ENCODE data around the gene CD163L1. TPM values are rescaled to one million over a fixed set of nuclear protein-coding genes. Genes with fewer than 3 reads are reported as not detected.
"Not testable (repeated sequence)": the region's sequence is repeated elsewhere in the genome, so short reads cannot be mapped to it uniquely, and the experiment has no call there.

Gene CD163L1
- total RNA-seq, 2 experiments from 2014 or later, result not detected

DNA sequence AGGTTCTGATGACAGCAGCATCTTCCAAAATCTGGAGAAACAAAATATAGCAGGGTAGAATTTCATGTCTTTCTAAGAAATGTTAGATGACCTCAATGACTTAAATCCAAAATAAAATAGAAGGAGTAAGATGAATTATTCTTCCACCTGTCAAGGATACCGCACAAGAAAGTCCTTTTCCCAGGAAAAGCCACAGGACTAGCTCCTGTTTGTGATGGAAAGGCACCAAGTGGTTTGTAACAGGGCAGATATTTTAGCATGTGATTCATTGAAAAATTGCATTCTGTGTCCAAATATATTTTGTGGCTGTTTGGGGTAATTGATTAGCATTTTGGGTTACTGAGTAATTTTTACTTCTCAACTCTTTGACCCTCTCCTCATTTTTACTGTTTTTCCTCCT is 2.7 kb downstream of the CD163L1 start:
- peaks cover 26% of the 10 kb centered on the region for H3K27me3 Mint-ChIP-seq (ENCODE audit: low read depth)

DNA sequence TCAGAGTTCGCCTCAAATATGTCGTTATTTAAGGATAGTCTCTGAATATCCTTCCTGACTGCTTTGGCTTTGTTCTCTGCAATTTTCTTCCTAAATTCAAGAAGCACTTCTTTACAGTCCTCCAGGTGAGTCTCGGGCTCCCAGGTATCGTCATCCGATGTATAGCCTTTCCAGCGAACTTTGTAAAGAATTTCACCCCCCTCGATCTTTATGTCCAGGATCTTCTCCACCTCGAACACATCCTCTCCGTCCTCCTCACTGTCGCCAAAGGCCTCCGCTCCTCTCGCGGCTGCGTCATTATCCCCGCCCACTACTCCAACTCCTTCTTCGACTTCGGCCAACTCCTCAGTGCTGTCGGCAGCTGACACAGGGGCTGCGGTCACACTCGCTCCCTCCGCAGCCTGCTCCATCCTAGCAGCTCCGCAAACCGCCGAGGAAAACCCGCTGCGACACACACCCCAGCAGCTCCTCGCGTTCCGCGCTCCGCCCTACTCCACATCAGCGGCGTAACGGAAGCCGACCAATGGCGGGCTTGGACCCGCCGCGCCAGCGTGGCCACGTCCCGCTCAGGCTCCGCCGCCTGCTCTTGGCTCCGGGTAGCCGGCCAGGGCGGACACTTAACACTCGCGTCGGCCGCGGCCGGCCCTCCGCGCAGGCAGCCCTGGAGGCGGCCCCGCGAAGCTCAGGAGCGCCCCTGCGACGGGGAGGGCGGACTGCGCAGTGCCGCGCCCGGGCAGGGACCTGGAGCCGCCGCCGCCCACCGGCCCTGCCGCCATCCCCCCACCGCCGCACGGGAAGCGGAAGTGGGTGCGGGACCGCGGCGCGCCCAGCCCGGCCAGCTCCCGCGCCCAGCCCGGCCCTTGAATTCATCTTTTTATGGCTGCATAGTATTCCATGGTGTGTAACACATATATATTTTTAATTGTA is 4.1 kb downstream of the CD163L1 start:
- Mint-ChIP-seq H3K27me3 (ENCODE audit: low read depth) (peaks cover 26% of the 10 kb centered on the region), H3K36me3 (ENCODE audit: low read depth) (no peaks in the 10 kb centered on the region), H3K4me1 (ENCODE audit: low read depth) (peaks cover 4% of the 10 kb centered on the region), H3K9me3 (no peaks in the 10 kb centered on the region), H3K27ac (no peak overlapping the region), H3K4me3 (peak overlapping the region; percentile 70)
- DNase-seq, result peak; percentile 40
- intact Hi-C loops (cut with micrococcal nuclease), result no loop called here
- CTCF ChIA-PET, result interaction anchor here (0.6 kb wide), 1 partner anchor 296 kb away, joined by 3 read pairs; no protein-coding TSS in a partner anchor

More for the DNA sequence above, 2.7 kb downstream of the CD163L1 start:
- Mint-ChIP-seq H3K9me3 (no peaks in the 10 kb centered on the region), H3K27ac (no peak overlapping the region), H3K4me1 (ENCODE audit: low read depth) (peaks cover 4% of the 10 kb centered on the region), H3K4me3 (no peak overlapping the region), H3K36me3 (ENCODE audit: low read depth) (no peaks in the 10 kb centered on the region)
- CTCF ChIA-PET, result no interaction called here
- no peak for DNase-seq
- intact Hi-C loops (cut with micrococcal nuclease), result no loop called here

DNA sequence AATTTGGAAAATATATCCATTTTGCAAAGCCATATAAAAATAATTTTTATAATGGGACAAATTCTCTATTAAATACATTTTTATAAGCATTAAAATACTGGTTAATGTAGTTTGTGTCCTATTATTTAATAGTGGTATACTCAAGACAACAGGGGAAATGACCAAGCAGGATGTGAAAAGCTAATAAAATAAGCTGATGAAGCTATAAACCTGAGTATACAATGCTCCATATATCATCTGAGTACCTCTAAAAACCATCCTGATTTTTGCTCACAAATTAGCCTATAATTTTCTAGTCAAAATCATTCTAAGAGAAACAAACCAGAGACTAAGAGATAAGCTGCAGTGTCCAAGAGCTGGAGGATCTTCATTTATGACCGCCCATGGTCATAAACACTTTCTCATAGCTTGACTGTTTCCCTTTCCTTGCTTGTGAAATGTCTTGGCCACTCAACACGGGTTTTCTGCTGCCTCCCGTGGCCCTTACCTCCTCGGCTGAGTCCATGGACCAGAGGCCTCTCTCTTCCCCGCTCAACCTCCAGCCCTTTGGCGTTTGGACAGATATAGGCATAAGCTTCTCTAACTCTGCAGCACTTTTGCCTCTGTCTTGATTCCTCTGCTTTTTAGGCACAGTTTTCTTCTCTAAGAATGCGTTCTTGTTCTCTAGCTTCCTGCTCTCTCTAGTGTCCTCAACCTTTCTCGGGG is 5.5 kb downstream of the CD163L1 start:
- H3K27ac Mint-ChIP-seq; H3K9me3 Mint-ChIP-seq; H3K4me1 Mint-ChIP-seq (ENCODE audit: low read depth); H3K36me3 Mint-ChIP-seq (ENCODE audit: low read depth); DNase-seq; H3K4me3 Mint-ChIP-seq; intact Hi-C loops (cut with micrococcal nuclease): not testable (repeated sequence)
- peaks cover 26% of the 10 kb centered on the region for H3K27me3 Mint-ChIP-seq (ENCODE audit: low read depth)
- CTCF ChIA-PET, result interaction anchor here (1.0 kb wide), 1 partner anchor 202 kb away, joined by 3 read pairs; no protein-coding TSS in a partner anchor

- DNase-seq; H3K36me3 Mint-ChIP-seq (ENCODE audit: low read depth); H3K4me3 Mint-ChIP-seq; CTCF ChIA-PET; H3K9me3 Mint-ChIP-seq; intact Hi-C loops (cut with micrococcal nuclease); H3K4me1 Mint-ChIP-seq (ENCODE audit: low read depth); H3K27ac Mint-ChIP-seq: not testable (repeated sequence)
- peaks cover 26% of the 10 kb centered on the region for H3K27me3 Mint-ChIP-seq (ENCODE audit: low read depth)
Observed at GRCh38 chr12:7437494-7437893, 6.5 kb downstream of the CD163L1 start.

GRCh38 chr12:7434670-7435069 is 9.3 kb downstream of the CD163L1 start:
- intact Hi-C loops (cut with micrococcal nuclease), result no loop called here
- Mint-ChIP-seq H3K27me3 (ENCODE audit: low read depth) (peaks cover 17% of the 10 kb centered on the region), H3K27ac (no peak overlapping the region), H3K4me3 (no peak overlapping the region), H3K9me3 (no peaks in the 10 kb centered on the region), H3K36me3 (ENCODE audit: low read depth) (no peaks in the 10 kb centered on the region), H3K4me1 (ENCODE audit: low read depth) (peaks cover 2% of the 10 kb centered on the region)
- CTCF ChIA-PET, result no interaction called here
- no peak for DNase-seq

DNA sequence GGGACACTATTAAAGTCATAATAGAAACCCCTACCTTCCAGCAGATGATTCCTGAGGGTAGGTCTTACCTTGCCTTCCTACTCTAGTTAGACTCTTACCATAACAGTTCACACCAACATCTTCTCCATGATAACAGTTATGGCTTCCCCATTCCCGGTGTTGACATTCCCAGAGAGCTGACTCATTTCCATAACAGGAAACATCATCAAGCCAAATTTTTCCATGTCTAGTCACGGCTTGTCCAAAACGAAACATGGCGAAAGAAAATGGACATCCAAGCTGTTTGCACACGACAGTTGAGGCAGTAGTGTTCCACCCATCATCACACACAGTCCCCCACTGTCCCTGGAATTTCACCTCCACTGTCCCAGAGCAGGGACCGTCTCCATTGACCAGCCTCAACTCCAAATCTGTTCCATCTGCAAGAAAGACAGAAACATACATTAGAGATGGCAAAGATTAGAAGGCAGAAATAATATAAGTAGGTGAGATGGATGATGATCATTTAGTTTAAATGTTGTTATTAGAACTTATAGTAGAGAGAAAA is 10.6 kb downstream of the CD163L1 start:
- H3K27me3 Mint-ChIP-seq (ENCODE audit: low read depth), result peaks cover 5% of the 10 kb centered on the region
- H3K27ac Mint-ChIP-seq, result no peak overlapping the region
- CTCF ChIA-PET, result no interaction called here
- H3K4me1 Mint-ChIP-seq (ENCODE audit: low read depth), result no peaks in the 10 kb centered on the region
- H3K4me3 Mint-ChIP-seq, result no peak overlapping the region
- no peak for DNase-seq
- no peaks in the 10 kb centered on the region for H3K9me3 Mint-ChIP-seq
- intact Hi-C loops (cut with micrococcal nuclease), result no loop called here
- H3K36me3 Mint-ChIP-seq (ENCODE audit: low read depth), result no peaks in the 10 kb centered on the region

DNA sequence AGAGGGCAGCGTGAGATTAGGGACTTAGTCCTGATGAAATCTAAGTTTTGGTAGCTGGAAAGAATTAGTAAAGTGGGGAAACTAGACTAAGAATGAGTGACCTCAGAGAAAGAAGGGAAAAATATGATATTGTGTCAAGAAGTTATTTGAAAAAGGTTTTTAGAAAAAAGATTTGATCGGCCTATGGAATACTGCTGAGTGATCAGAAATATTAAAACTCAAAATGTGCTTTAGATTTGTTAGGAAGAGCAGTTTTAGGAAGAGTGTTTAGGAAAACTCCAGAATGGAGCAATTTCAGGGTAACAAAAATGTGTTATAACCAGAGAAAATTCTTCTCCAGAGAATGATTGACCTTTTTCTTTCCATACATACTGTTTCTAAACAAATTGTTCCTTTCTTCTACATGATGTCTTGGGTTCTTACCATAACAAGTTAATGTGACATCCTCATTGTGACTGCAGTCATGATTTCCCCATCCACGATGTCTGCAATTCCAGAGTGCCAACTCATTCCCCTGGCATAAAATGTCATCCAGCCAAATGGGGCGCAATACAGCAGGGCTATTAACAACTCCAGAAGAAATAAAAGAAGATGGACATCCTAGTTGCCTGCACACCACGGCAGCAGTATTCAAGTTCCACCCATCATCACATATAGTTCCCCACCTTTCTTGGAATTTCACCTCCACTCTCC is 11.8 kb downstream of the CD163L1 start:
- Mint-ChIP-seq H3K27me3 (ENCODE audit: low read depth) (peaks cover 3% of the 10 kb centered on the region), H3K36me3 (ENCODE audit: low read depth) (no peaks in the 10 kb centered on the region), H3K4me3 (no peak overlapping the region), H3K9me3 (no peaks in the 10 kb centered on the region), H3K4me1 (ENCODE audit: low read depth) (no peaks in the 10 kb centered on the region), H3K27ac (no peak overlapping the region)
- CTCF ChIA-PET, result no interaction called here
- intact Hi-C loops (cut with micrococcal nuclease), result no loop called here
- no peak for DNase-seq

GRCh38 chr12:7411343-7411742 is 32.6 kb downstream of the CD163L1 start:
- H3K9me3 Mint-ChIP-seq, result no peaks in the 10 kb centered on the region
- H3K36me3 Mint-ChIP-seq (ENCODE audit: low read depth), result no peaks in the 10 kb centered on the region
- intact Hi-C loops (cut with micrococcal nuclease), result no loop called here
- peaks cover 4% of the 10 kb centered on the region for H3K27me3 Mint-ChIP-seq (ENCODE audit: low read depth)
- no peak overlapping the region for H3K27ac Mint-ChIP-seq
- CTCF ChIA-PET, result no interaction called here
- DNase-seq, result no peak
- H3K4me3 Mint-ChIP-seq, result no peak overlapping the region
- no peaks in the 10 kb centered on the region for H3K4me1 Mint-ChIP-seq (ENCODE audit: low read depth)

GRCh38 chr12:7404275-7404674 is 39.7 kb downstream of the CD163L1 start:
- no peak overlapping the region for H3K27ac Mint-ChIP-seq
- H3K4me3 Mint-ChIP-seq, result no peak overlapping the region
- CTCF ChIA-PET, result no interaction called here
- DNase-seq, result no peak
- intact Hi-C loops (cut with micrococcal nuclease), result no loop called here
- H3K27me3 Mint-ChIP-seq (ENCODE audit: low read depth), result peaks cover 6% of the 10 kb centered on the region
- H3K4me1 Mint-ChIP-seq (ENCODE audit: low read depth), result no peaks in the 10 kb centered on the region
- H3K36me3 Mint-ChIP-seq (ENCODE audit: low read depth), result no peaks in the 10 kb centered on the region
- H3K9me3 Mint-ChIP-seq, result no peaks in the 10 kb centered on the region

GRCh38 chr12:7403466-7403865 is 40.5 kb downstream of the CD163L1 start:
- Mint-ChIP-seq H3K4me1 (ENCODE audit: low read depth) (no peaks in the 10 kb centered on the region), H3K27me3 (ENCODE audit: low read depth) (peaks cover 2% of the 10 kb centered on the region), H3K9me3 (no peaks in the 10 kb centered on the region), H3K36me3 (ENCODE audit: low read depth) (no peaks in the 10 kb centered on the region), H3K4me3 (no peak overlapping the region), H3K27ac (no peak overlapping the region)
- intact Hi-C loops (cut with micrococcal nuclease), result no loop called here
- DNase-seq, result no peak
- CTCF ChIA-PET, result interaction anchor here (0.8 kb wide), 1 partner anchor 92 kb away, joined by 3 read pairs; no protein-coding TSS in a partner anchor

DNA sequence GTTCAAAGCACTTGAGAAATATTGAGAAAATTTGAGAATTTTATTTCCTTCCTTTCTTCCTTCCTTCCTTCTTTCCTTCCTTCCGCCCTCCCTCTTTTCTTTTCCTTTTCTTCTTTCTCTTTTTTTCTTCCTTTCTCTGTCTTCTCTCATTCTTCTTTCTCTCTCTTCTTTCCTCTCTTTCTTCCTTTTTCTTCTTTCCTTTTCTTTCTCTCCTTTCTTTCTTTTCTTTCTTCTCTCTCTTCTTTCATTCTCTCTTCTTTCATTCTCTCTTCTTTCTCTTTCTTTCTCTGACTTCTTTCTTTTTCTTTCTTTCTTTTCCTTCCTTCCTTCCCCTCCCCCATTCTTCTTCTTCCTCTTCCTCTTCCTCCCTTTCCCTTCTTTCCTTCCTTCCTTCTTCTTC is 44.9 kb downstream of the CD163L1 start:
- H3K4me3 Mint-ChIP-seq, result no peak overlapping the region
- no peak overlapping the region for H3K27ac Mint-ChIP-seq
- intact Hi-C loops (cut with micrococcal nuclease), result no loop called here
- no peak for DNase-seq
- H3K27me3 Mint-ChIP-seq (ENCODE audit: low read depth), result peaks cover 2% of the 10 kb centered on the region
- no peaks in the 10 kb centered on the region for H3K36me3 Mint-ChIP-seq (ENCODE audit: low read depth)
- CTCF ChIA-PET, result no interaction called here
- peaks cover 2% of the 10 kb centered on the region for H3K9me3 Mint-ChIP-seq
- H3K4me1 Mint-ChIP-seq (ENCODE audit: low read depth), result no peaks in the 10 kb centered on the region

DNA sequence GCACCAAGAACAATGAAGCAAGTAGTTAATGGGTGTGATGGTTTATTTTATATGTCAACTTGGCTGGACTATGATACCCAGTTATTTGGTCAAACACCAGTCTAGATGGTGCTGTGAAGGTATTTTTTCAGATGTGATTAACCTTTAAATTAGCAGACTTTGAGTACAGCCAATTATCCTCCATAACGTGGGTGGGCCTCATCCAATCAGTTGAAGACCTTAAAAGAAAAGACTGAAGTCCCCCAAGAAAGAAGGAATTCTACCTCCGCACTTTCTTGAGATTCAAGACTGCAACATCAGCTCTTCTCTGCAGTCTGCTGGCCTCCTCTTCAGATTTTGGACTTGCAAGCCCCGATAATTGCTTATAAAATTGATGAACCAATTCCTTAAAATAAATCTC is 47.5 kb downstream of the CD163L1 start:
- H3K9me3 Mint-ChIP-seq, result peaks cover 6% of the 10 kb centered on the region
- H3K36me3 Mint-ChIP-seq (ENCODE audit: low read depth), result no peaks in the 10 kb centered on the region
- no peaks in the 10 kb centered on the region for H3K27me3 Mint-ChIP-seq (ENCODE audit: low read depth)
- H3K4me1 Mint-ChIP-seq (ENCODE audit: low read depth), result no peaks in the 10 kb centered on the region
- no peak overlapping the region for H3K4me3 Mint-ChIP-seq
- no peak overlapping the region for H3K27ac Mint-ChIP-seq
- DNase-seq, result no peak
- CTCF ChIA-PET, result interaction anchor here (0.6 kb wide), 1 partner anchor 514 kb away, joined by 3 read pairs; no protein-coding TSS in a partner anchor
- intact Hi-C loops (cut with micrococcal nuclease), result no loop called here

All from activated naive CD4-positive, alpha-beta T cell treated with anti-CD3 and anti-CD28 coated beads for 36 hours (primary cell).